Endothelial cell (in vitro differentiated cells): ENCODE measurements around the gene RAB4A. TPM values are rescaled to one million over a fixed set of nuclear protein-coding genes. Genes with fewer than 3 reads are reported as not detected.

ENCODE experiments used
- DNase-seq: peaks from one replicate; pipeline ENCODE4 v3.0.0; 2021; ENCODE audit warnings: low spot score
- H3K27ac Mint-ChIP-seq: one replicate; pipeline ENCODE4 v1.8.0; 2021; ENCODE audit warnings: mixed read lengths, inconsistent platforms; ENCODE audit not compliant: unreplicated experiment
- H3K27me3 Mint-ChIP-seq: one replicate; pipeline ENCODE4 v1.8.0; 2021; ENCODE audit warnings: mild to moderate bottlenecking, moderate library complexity, mixed read lengths, inconsistent platforms; ENCODE audit not compliant: unreplicated experiment
- H3K36me3 Mint-ChIP-seq: one replicate; pipeline ENCODE4 v1.8.0; 2021; ENCODE audit warnings: mild to moderate bottlenecking, low read depth, mixed read lengths, inconsistent platforms; ENCODE audit not compliant: unreplicated experiment
- H3K4me1 Mint-ChIP-seq: one replicate; pipeline ENCODE4 v1.8.0; 2021; ENCODE audit warnings: mild to moderate bottlenecking, mixed read lengths, inconsistent platforms; ENCODE audit not compliant: unreplicated experiment
- H3K4me3 Mint-ChIP-seq: one replicate; pipeline ENCODE4 v1.8.0; 2021; ENCODE audit warnings: mild to moderate bottlenecking, mixed read lengths, inconsistent platforms; ENCODE audit not compliant: unreplicated experiment
- H3K9me3 Mint-ChIP-seq: one replicate; pipeline ENCODE4 v1.8.0; 2021; ENCODE audit warnings: mixed read lengths, inconsistent platforms; ENCODE audit not compliant: unreplicated experiment
- total RNA-seq: library from RNA; stranded (reverse); fragmentation: NEBNext Ultra II Directional; extraction: Animal tissue kit (Norgen Biotek cat#: 25700); gene quantifications from one replicate; pipeline ENCODE4 v1.2.1, GENCODE V29; 2021; ENCODE audit not compliant: unreplicated experiment
- TF ChIP-seq, protein P1 (sequence below): fragments of 200-600 bp; sonication (generic); IDR thresholded peaks from one replicate; pipeline ENCODE4 v1.5.0; 2021; ENCODE audit warnings: antibody characterized with exemption; ENCODE audit not compliant: unreplicated experiment

RAB4A gene
- total RNA-seq, 1 donor from 2014 or later: 80.4 TPM

DNA sequence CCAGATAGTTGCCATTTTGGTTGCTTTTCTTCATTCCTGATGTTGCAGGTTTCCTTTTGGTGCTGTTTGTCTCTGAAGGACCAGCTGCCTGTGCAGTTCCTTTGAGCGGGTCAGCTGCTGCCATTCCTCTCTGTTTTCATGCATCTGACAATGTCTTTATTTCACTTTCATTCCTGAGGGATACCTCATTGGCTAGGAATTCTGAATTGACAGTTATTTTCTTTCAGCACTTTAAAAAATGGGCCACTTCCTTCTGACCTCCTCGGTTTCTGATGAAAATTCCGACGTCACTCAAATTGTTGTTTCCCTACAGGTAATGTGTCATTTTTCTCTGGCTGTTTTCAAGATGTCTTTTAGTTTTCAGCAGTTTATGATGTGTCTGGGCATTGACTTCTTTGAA is 47.1 kb downstream of the RAB4A start:
- Mint-ChIP-seq H3K9me3 (no peaks in the 10 kb centered on the region), H3K27me3 (no peaks in the 10 kb centered on the region), H3K4me1 (no peaks in the 10 kb centered on the region), H3K36me3 (peaks cover 9% of the 10 kb centered on the region), H3K4me3 (no peak overlapping the region), H3K27ac (no peak overlapping the region)
- no peak for DNase-seq
- TF ChIP-seq, protein P1, sequence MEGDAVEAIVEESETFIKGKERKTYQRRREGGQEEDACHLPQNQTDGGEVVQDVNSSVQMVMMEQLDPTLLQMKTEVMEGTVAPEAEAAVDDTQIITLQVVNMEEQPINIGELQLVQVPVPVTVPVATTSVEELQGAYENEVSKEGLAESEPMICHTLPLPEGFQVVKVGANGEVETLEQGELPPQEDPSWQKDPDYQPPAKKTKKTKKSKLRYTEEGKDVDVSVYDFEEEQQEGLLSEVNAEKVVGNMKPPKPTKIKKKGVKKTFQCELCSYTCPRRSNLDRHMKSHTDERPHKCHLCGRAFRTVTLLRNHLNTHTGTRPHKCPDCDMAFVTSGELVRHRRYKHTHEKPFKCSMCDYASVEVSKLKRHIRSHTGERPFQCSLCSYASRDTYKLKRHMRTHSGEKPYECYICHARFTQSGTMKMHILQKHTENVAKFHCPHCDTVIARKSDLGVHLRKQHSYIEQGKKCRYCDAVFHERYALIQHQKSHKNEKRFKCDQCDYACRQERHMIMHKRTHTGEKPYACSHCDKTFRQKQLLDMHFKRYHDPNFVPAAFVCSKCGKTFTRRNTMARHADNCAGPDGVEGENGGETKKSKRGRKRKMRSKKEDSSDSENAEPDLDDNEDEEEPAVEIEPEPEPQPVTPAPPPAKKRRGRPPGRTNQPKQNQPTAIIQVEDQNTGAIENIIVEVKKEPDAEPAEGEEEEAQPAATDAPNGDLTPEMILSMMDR: no peak

DNA sequence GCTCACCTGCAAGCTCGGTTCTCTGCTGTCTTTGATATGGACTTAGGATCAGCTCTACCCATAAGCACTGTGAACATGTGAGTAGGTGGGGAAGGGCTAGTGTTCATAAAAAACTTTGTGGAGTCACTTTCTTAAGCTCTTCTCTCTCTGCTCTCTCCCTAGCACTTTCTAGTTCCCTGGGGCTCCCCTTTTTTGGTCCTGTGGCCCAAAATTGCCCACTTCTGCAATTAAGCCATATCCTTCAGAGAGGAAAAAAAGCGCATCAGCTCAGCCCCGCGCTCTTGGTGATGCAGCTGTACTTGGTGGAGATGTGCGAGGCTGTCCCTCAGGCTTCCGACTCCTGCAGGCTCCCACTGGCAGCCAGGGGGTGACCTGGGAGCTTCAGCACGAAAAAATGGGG is 48.6 kb downstream of the RAB4A start:
- DNase-seq: no peak
- H3K36me3 Mint-ChIP-seq: peaks cover 9% of the 10 kb centered on the region
- H3K27me3 Mint-ChIP-seq: no peaks in the 10 kb centered on the region
- H3K4me3 Mint-ChIP-seq: no peak overlapping the region
- TF ChIP-seq, protein P1: no peak
- H3K27ac Mint-ChIP-seq: no peak overlapping the region
- no peaks in the 10 kb centered on the region for H3K4me1 Mint-ChIP-seq
- H3K9me3 Mint-ChIP-seq: no peaks in the 10 kb centered on the region

DNA sequence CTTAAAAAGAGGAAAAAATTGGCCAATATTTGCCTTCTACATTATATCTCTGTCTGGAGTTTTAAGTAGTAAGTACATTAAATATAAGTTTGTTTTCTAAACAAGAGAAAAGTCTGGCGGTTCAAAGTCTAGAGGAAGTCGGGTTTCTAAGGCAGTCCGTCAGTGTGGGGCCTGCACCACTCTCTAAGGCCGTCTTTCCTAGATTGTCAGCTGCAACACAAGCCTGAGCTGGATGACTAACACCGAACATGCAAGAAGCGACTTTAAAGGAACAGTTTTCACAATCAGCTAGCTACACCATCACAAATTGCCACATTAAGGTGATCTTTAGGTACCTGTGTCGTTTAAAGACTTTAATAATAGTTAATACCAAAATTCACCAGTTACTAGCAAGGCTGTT is 52.3 kb downstream of the RAB4A start:
- peaks cover 15% of the 10 kb centered on the region for H3K36me3 Mint-ChIP-seq
- TF ChIP-seq, protein P1: no peak
- no peak overlapping the region for H3K27ac Mint-ChIP-seq
- no peak overlapping the region for H3K4me3 Mint-ChIP-seq
- no peak for DNase-seq
- H3K27me3 Mint-ChIP-seq: peaks cover 2% of the 10 kb centered on the region
- no peaks in the 10 kb centered on the region for H3K4me1 Mint-ChIP-seq
- no peaks in the 10 kb centered on the region for H3K9me3 Mint-ChIP-seq

DNA sequence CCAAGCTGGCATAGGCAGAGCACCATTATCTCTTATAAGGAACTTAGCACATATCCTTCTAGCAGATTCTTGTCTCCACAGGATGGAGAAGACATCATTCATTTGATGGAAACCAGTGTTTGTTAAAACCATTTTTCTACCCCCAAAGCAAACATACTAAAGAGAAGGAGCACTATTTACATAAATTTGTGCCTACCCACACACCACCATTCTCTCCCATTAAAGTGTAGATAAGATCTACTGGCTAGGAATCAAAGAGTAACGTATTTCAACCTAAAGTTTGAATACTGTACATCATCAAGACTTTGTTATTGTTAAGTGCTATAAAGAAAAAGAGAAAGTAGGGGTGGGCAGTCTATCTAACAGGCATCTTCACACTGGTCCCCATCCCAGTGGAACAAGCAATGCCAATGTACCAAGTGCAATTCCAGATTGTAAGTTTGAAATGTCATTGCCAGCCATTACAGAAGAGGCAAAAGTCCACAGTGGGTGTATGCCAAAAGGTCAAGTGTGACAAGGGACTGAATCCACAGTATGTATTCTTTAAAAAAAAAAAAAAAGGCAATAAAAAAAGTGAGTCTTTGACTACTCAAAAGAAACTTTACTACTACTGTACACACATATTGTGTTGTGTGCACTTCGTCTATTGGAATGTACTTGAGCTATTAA is 53.1 kb downstream of the RAB4A start:
- no peaks in the 10 kb centered on the region for H3K9me3 Mint-ChIP-seq
- no peaks in the 10 kb centered on the region for H3K4me1 Mint-ChIP-seq
- H3K27me3 Mint-ChIP-seq: peaks cover 2% of the 10 kb centered on the region
- no peak overlapping the region for H3K27ac Mint-ChIP-seq
- peaks cover 15% of the 10 kb centered on the region for H3K36me3 Mint-ChIP-seq
- TF ChIP-seq, protein P1: no peak
- DNase-seq: no peak
- no peak overlapping the region for H3K4me3 Mint-ChIP-seq

DNA sequence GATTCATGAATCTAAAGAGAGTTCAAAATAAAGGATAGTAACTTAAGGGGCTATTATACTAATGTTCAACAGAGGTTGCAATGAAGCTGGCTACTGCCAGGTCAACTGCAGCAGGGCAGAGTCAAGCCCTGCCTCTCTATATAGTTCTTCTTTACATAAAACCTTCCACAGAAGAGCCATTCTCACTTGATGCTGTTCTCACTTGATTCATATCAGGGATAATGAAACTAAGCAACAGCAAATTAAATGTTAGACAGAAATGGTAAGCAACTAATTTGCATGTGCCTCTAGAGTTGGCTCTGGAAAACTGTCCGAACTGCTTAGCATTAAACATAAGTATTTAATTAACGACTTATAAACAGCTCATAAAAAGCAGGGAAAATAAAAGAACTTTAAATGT is 54.5 kb downstream of the RAB4A start:
- H3K4me1 Mint-ChIP-seq: no peaks in the 10 kb centered on the region
- H3K4me3 Mint-ChIP-seq: no peak overlapping the region
- H3K9me3 Mint-ChIP-seq: no peaks in the 10 kb centered on the region
- H3K27me3 Mint-ChIP-seq: peaks cover 8% of the 10 kb centered on the region
- TF ChIP-seq, protein P1: no peak
- no peak overlapping the region for H3K27ac Mint-ChIP-seq
- DNase-seq: no peak
- H3K36me3 Mint-ChIP-seq: peaks cover 11% of the 10 kb centered on the region
